ENCODE data around the gene DIP2C. TPM values are rescaled to one million over a fixed set of nuclear protein-coding genes. Genes with fewer than 3 reads are reported as not detected.
A peak's percentile ranks its signal among the peaks of the same experiment; 100 is the strongest.

Gene DIP2C
- total RNA-seq, 1 experiment from 2014 or later = 11.0 TPM

- TF ChIP-seq ZBTB43 (CRISPR knock-in tag; IDR thresholded peaks at IDR 0.05) (no peak), RELA (CRISPR knock-in tag; IDR thresholded peaks at IDR 0.05; ENCODE audit: borderline replicate concordance) (no peak), ATF2 (CRISPR knock-in tag; IDR thresholded peaks at IDR 0.05; ENCODE audit: borderline replicate concordance, low read depth) (no peak), GTF2I (CRISPR knock-in tag; conservative IDR thresholded peaks at IDR 0.05) (no peak), HMGA2 (CRISPR knock-in tag; IDR thresholded peaks at IDR 0.05) (no peak), PRRX2 (CRISPR knock-in tag; IDR thresholded peaks at IDR 0.05) (no peak), OVOL2 (CRISPR knock-in tag; IDR thresholded peaks at IDR 0.05; ENCODE audit: borderline replicate concordance) (no peak)
Measured at GRCh38 chr10:453647-454046, 235.8 kb downstream of the DIP2C start (continued).

GRCh38 chr10:452512-453426 lies 236.7 kb downstream of the DIP2C start:
- TF ChIP-seq ZNF512 (CRISPR knock-in tag; IDR thresholded peaks at IDR 0.05; ENCODE audit: borderline replicate concordance) = no peak
- TF ChIP-seq ZNF232 (CRISPR knock-in tag; IDR thresholded peaks at IDR 0.05) = no peak
- no peak for TF ChIP-seq NFYB (CRISPR knock-in tag; conservative IDR thresholded peaks at IDR 0.05; ENCODE audit: low read depth)
- no peak for TF ChIP-seq NR1H2 (CRISPR knock-in tag; IDR thresholded peaks at IDR 0.05)
- TF ChIP-seq EMX1 (CRISPR knock-in tag; IDR thresholded peaks at IDR 0.05) = no peak
- no peak for TF ChIP-seq ZNF317 (CRISPR knock-in tag; IDR thresholded peaks at IDR 0.05; ENCODE audit: borderline replicate concordance, low read depth)
- no peak for TF ChIP-seq ATF1 (CRISPR knock-in tag; IDR thresholded peaks at IDR 0.05)
- no peak for TF ChIP-seq JAZF1 (CRISPR knock-in tag; IDR thresholded peaks at IDR 0.05)
- no peak for TF ChIP-seq ZNF423 (CRISPR knock-in tag; IDR thresholded peaks at IDR 0.05)
- TF ChIP-seq ZNF532 (CRISPR knock-in tag; IDR thresholded peaks at IDR 0.05; ENCODE audit: borderline replicate concordance) = no peak
- no peak for TF ChIP-seq HMGA2 (CRISPR knock-in tag; IDR thresholded peaks at IDR 0.05)
- TF ChIP-seq PRDM15 (CRISPR knock-in tag; IDR thresholded peaks at IDR 0.05) = no peak
- no peak for TF ChIP-seq ZNF671 (CRISPR knock-in tag; IDR thresholded peaks at IDR 0.05)
- no peak for TF ChIP-seq RORB (CRISPR knock-in tag; IDR thresholded peaks at IDR 0.05)
- Mint-ChIP-seq H3K36me3 (no peaks in the 10 kb centered on the region), H3K9me3 (no peaks in the 10 kb centered on the region), H3K27ac (peak overlapping the region; percentile 36; the same call in 1 of the 2 replicates), H3K4me3 (no peak overlapping the region), H3K27me3 (ENCODE audit: low read depth) (no peaks in the 10 kb centered on the region), H3K4me1 (no peaks in the 10 kb centered on the region)
- ATAC-seq (no peak; the same call in 1 of the 2 replicates), DNase-seq (ENCODE audit: low spot score) (no peak)
- POLR2A ChIA-PET = no interaction called here
- CTCF ChIA-PET = interaction anchor here (0.8 to 1.5 kb wide), 2 partner anchors 20 to 222 kb away, joined by 3 read pairs; no protein-coding TSS in a partner anchor

Measured in WTC11 (cell line).